Stimulated activated CD8-positive, alpha-beta memory T cell treated with anti-CD3 and anti-CD28 coated beads, Interleukin-2, amount 100 ng/mL, for 1 hour (primary cell): Measurements from ENCODE around the gene TRDMT1.
"Not testable (repeated sequence)": the region's sequence is repeated elsewhere in the genome, so short reads cannot be mapped to it uniquely, and the experiment has no call there.

Source experiments
- DNase-seq, 2 donors: peaks; one replicate each; pipeline ENCODE4 v3.0.0-alpha.2; 2020; ENCODE audit warnings: low read depth in 2 of 2

TRDMT1 gene

GRCh38 chr10:17134737-17135260, 66.7 kb downstream of the TRDMT1 start:
- DNase-seq: no peak

GRCh38 chr10:17134282-17134681, 67.2 kb downstream of the TRDMT1 start:
- DNase-seq: no peak

- no peak for DNase-seq
Measured at GRCh38 chr10:17129741-17130140, 71.7 kb downstream of the TRDMT1 start, which contains the start of gene CUBN. Gene CUBN (minus strand): TSS chr10:17129811. CDS start chr10:17129765, 46 bp downstream.

GRCh38 chr10:17128261-17128660, 73.2 kb downstream of the TRDMT1 start:
- DNase-seq: no peak

GRCh38 chr10:17126327-17126726, 75.1 kb downstream of the TRDMT1 start:
- no peak for DNase-seq

- no peak for DNase-seq
Measured at GRCh38 chr10:17125206-17125893, 76.1 kb downstream of the TRDMT1 start.

GRCh38 chr10:17123961-17124360, 77.5 kb downstream of the TRDMT1 start:
- DNase-seq: no peak

GRCh38 chr10:17122726-17123661, 78.5 kb downstream of the TRDMT1 start:
- no peak for DNase-seq

GRCh38 chr10:17122052-17122451, 79.4 kb downstream of the TRDMT1 start:
- no peak for DNase-seq

- no peak for DNase-seq
Measured at GRCh38 chr10:17120694-17121093, 80.8 kb downstream of the TRDMT1 start.

- DNase-seq: no peak
Measured at GRCh38 chr10:17119845-17120244, 81.6 kb downstream of the TRDMT1 start.

GRCh38 chr10:17116193-17116592, 85.3 kb downstream of the TRDMT1 start:
- DNase-seq: no peak

GRCh38 chr10:17115683-17116082, 85.8 kb downstream of the TRDMT1 start:
- no peak for DNase-seq

- not testable (repeated sequence) for DNase-seq
Measured at GRCh38 chr10:17114878-17115444, 86.5 kb downstream of the TRDMT1 start.

- DNase-seq: no peak
Measured at GRCh38 chr10:17113889-17114540, 87.5 kb downstream of the TRDMT1 start.

- DNase-seq: no peak
Measured at GRCh38 chr10:17113346-17113745, 88.1 kb downstream of the TRDMT1 start.

- DNase-seq: no peak
Measured at GRCh38 chr10:17112566-17112965, 88.9 kb downstream of the TRDMT1 start.

GRCh38 chr10:17109475-17110207, 91.8 kb downstream of the TRDMT1 start:
- DNase-seq: no peak

- no peak for DNase-seq
Measured at GRCh38 chr10:17109046-17109445, 92.4 kb downstream of the TRDMT1 start.

GRCh38 chr10:17106991-17107390, 94.5 kb downstream of the TRDMT1 start:
- no peak for DNase-seq

GRCh38 chr10:17101910-17102266, 99.6 kb downstream of the TRDMT1 start:
- no peak for DNase-seq
